Adrenal gland (tissue), 5 donors: Measurements from ENCODE around the gene KLHDC7A.

Experiments
- POLR2A ChIP-seq, 2 donors: fragments of 450-650 bp; IDR thresholded peaks; one replicate each; pipeline ENCODE4 v1.6.1; 2017; ENCODE audit warnings: antibody characterized with exemption in 2 of 2, mild to moderate bottlenecking in 2 of 2, moderate library complexity in 1 of 2
- TF ChIP-seq, protein P1 (sequence below), 6 experiments: fragments of 450-650 bp in 4 of 6; fragments of 200-600 bp in 2 of 6; sonication (generic) in 1 of 6; IDR thresholded peaks; 1 replicate in 5 of 6; 2 replicates in 1 of 6; pipeline versions ENCODE4 v1.5.1 to v1.8.0; 2016 to 2021; ENCODE audit warnings: antibody characterized with exemption in 6 of 6, mild to moderate bottlenecking in 2 of 6, moderate library complexity in 1 of 6
- donor health status: DM: no; HTN: no; CAD: no.

DNA sequence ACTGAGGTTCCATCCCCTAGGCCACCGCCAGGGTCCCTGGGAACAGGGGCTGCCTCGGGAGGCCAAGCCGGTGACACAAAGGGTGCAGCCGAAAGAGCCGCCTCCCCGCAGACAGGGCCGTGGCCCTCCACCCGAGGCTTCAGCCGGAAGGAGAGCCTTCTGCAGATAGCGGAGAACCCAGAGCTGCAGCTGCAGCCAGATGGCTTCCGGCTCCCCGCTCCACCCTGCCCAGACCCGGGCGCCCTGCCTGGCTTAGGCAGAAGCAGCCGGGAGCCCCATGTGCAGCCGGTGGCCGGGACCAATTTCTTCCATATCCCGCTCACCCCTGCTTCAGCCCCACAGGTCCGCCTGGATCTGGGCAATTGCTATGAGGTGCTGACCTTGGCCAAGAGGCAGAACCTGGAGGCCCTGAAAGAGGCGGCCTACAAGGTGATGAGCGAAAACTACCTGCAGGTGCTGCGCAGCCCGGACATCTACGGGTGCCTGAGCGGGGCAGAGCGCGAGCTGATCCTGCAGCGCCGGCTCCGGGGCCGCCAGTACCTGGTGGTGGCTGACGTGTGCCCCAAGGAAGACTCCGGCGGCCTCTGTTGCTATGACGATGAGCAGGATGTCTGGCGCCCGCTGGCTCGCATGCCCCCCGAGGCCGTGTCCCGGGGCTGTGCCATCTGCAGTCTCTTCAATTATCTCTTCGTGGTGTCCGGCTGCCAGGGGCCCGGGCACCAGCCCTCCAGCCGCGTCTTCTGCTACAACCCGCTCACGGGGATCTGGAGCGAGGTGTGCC lies 1.4 kb downstream of the KLHDC7A start:
- TF ChIP-seq, protein P1, sequence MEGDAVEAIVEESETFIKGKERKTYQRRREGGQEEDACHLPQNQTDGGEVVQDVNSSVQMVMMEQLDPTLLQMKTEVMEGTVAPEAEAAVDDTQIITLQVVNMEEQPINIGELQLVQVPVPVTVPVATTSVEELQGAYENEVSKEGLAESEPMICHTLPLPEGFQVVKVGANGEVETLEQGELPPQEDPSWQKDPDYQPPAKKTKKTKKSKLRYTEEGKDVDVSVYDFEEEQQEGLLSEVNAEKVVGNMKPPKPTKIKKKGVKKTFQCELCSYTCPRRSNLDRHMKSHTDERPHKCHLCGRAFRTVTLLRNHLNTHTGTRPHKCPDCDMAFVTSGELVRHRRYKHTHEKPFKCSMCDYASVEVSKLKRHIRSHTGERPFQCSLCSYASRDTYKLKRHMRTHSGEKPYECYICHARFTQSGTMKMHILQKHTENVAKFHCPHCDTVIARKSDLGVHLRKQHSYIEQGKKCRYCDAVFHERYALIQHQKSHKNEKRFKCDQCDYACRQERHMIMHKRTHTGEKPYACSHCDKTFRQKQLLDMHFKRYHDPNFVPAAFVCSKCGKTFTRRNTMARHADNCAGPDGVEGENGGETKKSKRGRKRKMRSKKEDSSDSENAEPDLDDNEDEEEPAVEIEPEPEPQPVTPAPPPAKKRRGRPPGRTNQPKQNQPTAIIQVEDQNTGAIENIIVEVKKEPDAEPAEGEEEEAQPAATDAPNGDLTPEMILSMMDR (IDR thresholded peaks at IDR 0.05) = no peak
- TF ChIP-seq POLR2A (IDR thresholded peaks at IDR 0.05) = no peak
